IPS-11a (cell line): Measurements from ENCODE around the gene CPLX1.
"Not testable (repeated sequence)": the region's sequence is repeated elsewhere in the genome, so short reads cannot be mapped to it uniquely, and the experiment has no call there.

ENCODE experiments used
- H3K4me3 ChIP-seq: one replicate; pipeline ENCODE4 v1.5.1; 2013; ENCODE audit warnings: low read depth, low read length, control low read depth

CPLX1 gene

GRCh38 chr4:780716-781492, 45.0 kb downstream of the CPLX1 start:
- H3K4me3 ChIP-seq: peak overlapping the region; percentile 91

- peak overlapping the region; percentile 91 for H3K4me3 ChIP-seq
Observed at GRCh38 chr4:780255-780654, 45.7 kb downstream of the CPLX1 start.

GRCh38 chr4:779555-779954, 46.4 kb downstream of the CPLX1 start:
- H3K4me3 ChIP-seq: no peak overlapping the region

GRCh38 chr4:777520-778262, 48.2 kb downstream of the CPLX1 start:
- no peak overlapping the region for H3K4me3 ChIP-seq

GRCh38 chr4:776743-777441, 49.0 kb downstream of the CPLX1 start:
- no peak overlapping the region for H3K4me3 ChIP-seq

GRCh38 chr4:775485-775884, 50.4 kb downstream of the CPLX1 start:
- not testable (repeated sequence) for H3K4me3 ChIP-seq

- H3K4me3 ChIP-seq: not testable (repeated sequence)
Observed at GRCh38 chr4:774419-775092, 51.4 kb downstream of the CPLX1 start.

- H3K4me3 ChIP-seq: no peak overlapping the region
Observed at GRCh38 chr4:773214-773613, 52.7 kb downstream of the CPLX1 start.

- H3K4me3 ChIP-seq: no peak overlapping the region
Observed at GRCh38 chr4:772776-773175, 53.2 kb downstream of the CPLX1 start.

GRCh38 chr4:772118-772517, 53.8 kb downstream of the CPLX1 start:
- H3K4me3 ChIP-seq: no peak overlapping the region

GRCh38 chr4:771464-771863, 54.5 kb downstream of the CPLX1 start:
- no peak overlapping the region for H3K4me3 ChIP-seq

- H3K4me3 ChIP-seq: no peak overlapping the region
Observed at GRCh38 chr4:770022-770421, 55.9 kb downstream of the CPLX1 start.

GRCh38 chr4:769511-769910, 56.4 kb downstream of the CPLX1 start:
- no peak overlapping the region for H3K4me3 ChIP-seq

GRCh38 chr4:768995-769394, 56.9 kb downstream of the CPLX1 start:
- H3K4me3 ChIP-seq: no peak overlapping the region

- H3K4me3 ChIP-seq: no peak overlapping the region
Observed at GRCh38 chr4:768076-768475, 57.9 kb downstream of the CPLX1 start.

- no peak overlapping the region for H3K4me3 ChIP-seq
Observed at GRCh38 chr4:766559-767283, 59.2 kb downstream of the CPLX1 start.

- H3K4me3 ChIP-seq: no peak overlapping the region
Observed at GRCh38 chr4:766152-766515, 59.8 kb downstream of the CPLX1 start.

- no peak overlapping the region for H3K4me3 ChIP-seq
Observed at GRCh38 chr4:764405-765169, 61.3 kb downstream of the CPLX1 start.

GRCh38 chr4:763922-764321, 62.0 kb downstream of the CPLX1 start:
- H3K4me3 ChIP-seq: no peak overlapping the region
